AG04449 (cell line): ENCODE data around the gene C8G.

Experiments
- CTCF ChIA-PET: fragments of 350-600 bp; formaldehyde crosslinking; extraction: SDS; loops from one replicate; lab custom pipeline; 2021; ENCODE audit warnings: antibody characterized with exemption; lab: Yijun Ruan, JAX
- POLR2A ChIA-PET: fragments of 400-600, 350-600 bp; formaldehyde crosslinking; extraction: SDS; loops from one replicate; lab custom pipeline; 2020; ENCODE audit warnings: antibody characterized with exemption, inconsistent platforms; lab: Yijun Ruan, JAX
- DNase-seq: peaks from one replicate; pipeline ENCODE4 v3.0.0-alpha.2; 2010; ENCODE audit warnings: low read depth, low spot score
- H3K4me3 ChIP-seq: 2 replicates; pipeline ENCODE4 v1.5.1; 2011; ENCODE audit warnings: low read depth, mild to moderate bottlenecking, control low read depth, low read length
- CTCF ChIP-seq: IDR thresholded peaks from one replicate; pipeline ENCODE4 v1.5.1; 2011; ENCODE audit warnings: mild to moderate bottlenecking, moderate library complexity, low read length, control low read depth, inconsistent platforms; ENCODE audit not compliant: insufficient read depth; ENCODE audit errors: missing control alignments

Gene C8G

DNA sequence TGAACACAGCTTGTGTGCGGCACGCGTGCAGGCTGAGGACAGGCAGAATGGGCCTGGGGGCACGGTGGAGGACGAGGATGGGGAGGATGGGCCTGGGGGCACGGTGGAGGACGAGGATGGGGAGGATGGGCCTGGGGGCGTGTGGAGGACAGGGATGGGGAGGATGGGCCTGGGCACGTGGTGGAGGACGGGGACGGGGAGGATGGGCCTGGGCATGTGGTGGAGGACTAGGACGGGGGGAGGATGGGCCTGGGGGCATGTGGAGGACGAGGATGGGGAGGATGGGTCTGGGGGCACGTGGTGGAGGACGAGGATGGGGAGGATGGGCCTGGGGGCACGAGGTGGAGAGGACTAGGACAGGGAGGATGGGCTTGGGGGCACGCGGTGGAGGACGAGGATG lies 22.5 kb upstream of the C8G start:
- TF ChIP-seq CTCF, result no peak
- ChIA-PET POLR2A (no interaction called here), CTCF (no interaction called here)
- no peak for DNase-seq
- H3K4me3 ChIP-seq, result no peak overlapping the region

- no peak overlapping the region for H3K4me3 ChIP-seq
- POLR2A ChIA-PET, result no interaction called here
- CTCF ChIA-PET, result no interaction called here
- TF ChIP-seq CTCF, result no peak
- DNase-seq, result no peak
Measured at GRCh38 chr9:136923881-136924280, 21.2 kb upstream of the C8G start.

- H3K4me3 ChIP-seq, result no peak overlapping the region
- DNase-seq, result no peak
- TF ChIP-seq CTCF, result no peak
- ChIA-PET CTCF (interaction anchor here (1.3 to 1.6 kb wide), 2 partner anchors 11 to 109 kb away, joined by 3 to 4 read pairs; no protein-coding TSS in a partner anchor), POLR2A (no interaction called here)
Measured at GRCh38 chr9:136925414-136926153, 19.5 kb upstream of the C8G start.

DNA sequence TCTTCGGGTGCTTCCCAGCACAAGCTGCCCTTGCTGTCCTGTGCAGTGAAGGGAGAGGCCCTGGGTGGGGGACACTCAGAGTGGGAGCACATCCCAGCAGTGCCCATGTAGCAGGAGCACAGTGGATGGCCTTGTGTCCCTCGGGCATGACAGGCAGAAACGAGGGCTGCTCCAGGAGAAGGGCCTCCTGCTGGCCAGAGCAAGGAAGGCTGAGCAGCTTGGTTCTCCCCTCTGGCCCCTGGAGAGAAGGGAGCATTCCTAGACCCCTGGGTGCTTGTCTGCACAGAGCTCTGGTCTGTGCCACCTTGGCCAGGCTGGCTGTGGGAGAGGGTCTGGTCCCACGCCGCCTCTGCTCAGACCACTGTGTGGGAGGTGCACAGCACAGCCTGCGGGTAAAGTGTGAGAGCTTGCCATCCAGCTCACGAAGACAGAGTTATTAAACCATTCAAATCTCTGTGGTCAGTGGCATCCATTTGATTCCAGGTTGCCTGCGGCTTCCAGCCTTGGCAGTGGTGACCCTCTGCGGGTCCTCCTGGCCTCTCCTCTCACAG lies 18.8 kb upstream of the C8G start:
- ChIA-PET POLR2A (no interaction called here), CTCF (interaction anchor here (1.6 kb wide), 1 partner anchor 11 kb away, joined by 4 read pairs; no protein-coding TSS in a partner anchor)
- DNase-seq, result no peak
- peak; percentile 22 for TF ChIP-seq CTCF
- H3K4me3 ChIP-seq, result no peak overlapping the region

DNA sequence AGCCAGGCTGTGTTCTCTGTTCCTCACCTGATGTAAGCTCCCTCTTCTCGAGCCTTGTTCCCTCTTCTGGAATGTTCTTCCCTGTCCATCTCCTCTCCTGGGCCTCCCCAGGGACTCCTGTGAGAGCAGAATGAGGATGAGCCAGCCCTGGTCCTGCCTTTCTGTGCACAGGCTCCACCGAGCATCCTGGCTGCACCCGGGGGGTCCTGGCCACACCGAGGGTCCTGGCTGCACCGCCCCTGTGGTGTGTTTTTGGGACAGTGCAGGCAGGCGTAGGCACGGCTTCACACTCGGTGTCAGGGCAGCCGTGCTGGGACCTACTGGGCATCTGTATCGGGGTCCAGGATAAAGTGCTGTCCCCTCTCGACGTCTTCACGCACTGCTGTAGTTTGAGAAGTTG lies 18.3 kb upstream of the C8G start:
- ChIA-PET POLR2A (no interaction called here), CTCF (interaction anchor here (1.5 to 1.6 kb wide), 2 partner anchors 10 to 21 kb away, joined by 4 read pairs; no protein-coding TSS in a partner anchor)
- DNase-seq, result no peak
- TF ChIP-seq CTCF, result no peak
- H3K4me3 ChIP-seq, result no peak overlapping the region

DNA sequence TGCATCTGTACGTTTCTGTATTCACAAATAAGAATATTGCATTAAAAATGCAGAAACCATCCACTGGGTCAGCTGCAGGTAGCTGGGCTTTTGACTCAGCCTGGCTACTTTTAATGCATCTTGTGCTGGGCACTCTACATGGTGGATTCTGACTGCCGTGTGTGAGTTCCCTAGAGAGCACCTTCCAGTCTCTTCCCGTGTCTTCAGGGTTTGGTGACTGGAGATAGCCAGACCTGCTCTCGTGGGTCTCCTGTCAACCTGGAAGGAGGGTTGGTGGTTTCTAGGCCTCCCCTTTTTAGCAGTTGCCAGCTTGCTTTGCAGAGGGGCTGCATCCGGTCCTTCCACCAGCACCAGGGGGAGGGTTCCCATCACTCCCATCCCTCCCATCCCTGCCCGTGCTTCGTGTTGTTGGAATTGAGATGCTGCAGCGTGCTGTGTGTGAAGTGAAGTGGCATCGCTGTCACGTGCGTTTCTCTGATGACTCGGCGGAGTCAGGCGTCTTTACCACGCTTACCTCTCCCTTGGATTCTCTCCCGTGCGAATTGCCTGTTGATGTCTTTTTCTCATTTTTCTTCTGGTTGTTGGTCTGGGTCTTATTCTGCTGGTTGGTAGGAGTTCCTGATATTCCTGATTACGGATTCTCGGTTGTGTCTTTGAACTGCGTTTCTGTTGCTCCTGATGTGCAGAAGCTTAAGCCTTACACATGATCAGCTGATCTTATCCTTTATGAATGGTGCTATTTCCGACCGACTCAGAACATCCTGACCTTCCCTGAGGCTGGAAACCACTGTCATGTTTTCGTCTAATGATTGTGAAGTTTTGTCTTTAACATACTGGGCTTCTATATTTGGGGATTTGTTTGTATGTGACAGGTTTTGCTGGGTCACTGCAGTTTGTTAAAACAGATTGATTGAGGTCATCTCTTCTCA lies 17.4 kb upstream of the C8G start:
- no peak for DNase-seq
- POLR2A ChIA-PET, result no interaction called here
- CTCF ChIA-PET, result interaction anchor here (1.5 to 1.6 kb wide), 2 partner anchors 9 to 20 kb away, joined by 4 read pairs; no protein-coding TSS in a partner anchor
- H3K4me3 ChIP-seq, result no peak overlapping the region
- no peak for TF ChIP-seq CTCF
